Ectodermal cell (in vitro differentiated cells): ENCODE results near the gene SH3TC1.

Source experiments
- H3K27ac ChIP-seq: 2 replicates; pipeline ENCODE4 v1.7.0; 2013; ENCODE audit warnings: mild to moderate bottlenecking, low read depth, low read length; ENCODE audit not compliant: insufficient read depth, poor library complexity, severe bottlenecking
- H3K27me3 ChIP-seq: 2 replicates; pipeline ENCODE4 v1.7.0; 2013; ENCODE audit warnings: mild to moderate bottlenecking, low read length; ENCODE audit not compliant: insufficient read depth, control insufficient read depth, poor library complexity, severe bottlenecking
- H3K36me3 ChIP-seq: one replicate; pipeline ENCODE4 v1.7.0; 2013; ENCODE audit warnings: low read length; ENCODE audit not compliant: control insufficient read depth, insufficient read depth
- H3K4me1 ChIP-seq: one replicate; pipeline ENCODE4 v1.7.0; 2013; ENCODE audit warnings: low read length; ENCODE audit not compliant: control insufficient read depth, insufficient read depth
- H3K4me3 ChIP-seq: 2 replicates; pipeline ENCODE4 v1.7.0; 2013; ENCODE audit warnings: low read depth, low read length, control low read depth; ENCODE audit not compliant: insufficient read depth
- H3K9me3 ChIP-seq: 2 replicates; pipeline ENCODE4 v1.7.0; 2013; ENCODE audit warnings: mild to moderate bottlenecking, low read length, moderate library complexity; ENCODE audit not compliant: control insufficient read depth
- WGBS, 2 experiments: methylation state at CpG; one replicate each; pipeline ENCODE4 v1.1.7; 2013; ENCODE audit warnings: missing lambda C conversion rate in 2 of 2; 5-methylcytosine and 5-hydroxymethylcytosine counted together

SH3TC1 gene

GRCh38 chr4:8171266-8171665 is 27.8 kb upstream of the SH3TC1 start:
- no peak overlapping the region for H3K4me3 ChIP-seq
- WGBS, 2 experiments: 87% methylated on average over 7 of the region's 7 CpGs
- no peaks in the 10 kb centered on the region for H3K4me1 ChIP-seq

GRCh38 chr4:8171984-8172924 is 26.8 kb upstream of the SH3TC1 start:
- H3K27ac ChIP-seq: no peak overlapping the region
- H3K4me1 ChIP-seq: no peaks in the 10 kb centered on the region
- H3K27me3 ChIP-seq: no peaks in the 10 kb centered on the region
- 89% methylated on average over 36 of the region's 36 CpGs for WGBS, 2 experiments
- H3K36me3 ChIP-seq: no peaks in the 10 kb centered on the region
- no peaks in the 10 kb centered on the region for H3K9me3 ChIP-seq
- no peak overlapping the region for H3K4me3 ChIP-seq

More at GRCh38 chr4:8171266-8171665, 27.8 kb upstream of the SH3TC1 start:
- Histone ChIP-seq H3K9me3 (no peaks in the 10 kb centered on the region), H3K36me3 (no peaks in the 10 kb centered on the region), H3K27me3 (no peaks in the 10 kb centered on the region), H3K27ac (no peak overlapping the region)

GRCh38 chr4:8173492-8174242 is 25.4 kb upstream of the SH3TC1 start:
- H3K27ac ChIP-seq: no peak overlapping the region
- no peaks in the 10 kb centered on the region for H3K36me3 ChIP-seq
- no peaks in the 10 kb centered on the region for H3K4me1 ChIP-seq
- H3K9me3 ChIP-seq: no peaks in the 10 kb centered on the region
- H3K4me3 ChIP-seq: no peak overlapping the region
- 87 to 88% methylated on average over 13 of the region's 13 CpGs for WGBS, 2 experiments
- no peaks in the 10 kb centered on the region for H3K27me3 ChIP-seq

- H3K36me3 ChIP-seq: no peaks in the 10 kb centered on the region
- H3K4me1 ChIP-seq: no peaks in the 10 kb centered on the region
- H3K27me3 ChIP-seq: no peaks in the 10 kb centered on the region
- no peak overlapping the region for H3K4me3 ChIP-seq
- H3K27ac ChIP-seq: no peak overlapping the region
- no peaks in the 10 kb centered on the region for H3K9me3 ChIP-seq
- 92% methylated on average over 3 of the region's 3 CpGs for WGBS, 2 experiments
Observed at GRCh38 chr4:8174970-8175369, 24.1 kb upstream of the SH3TC1 start.

- Histone ChIP-seq H3K36me3 (no peaks in the 10 kb centered on the region), H3K27ac (no peak overlapping the region), H3K4me1 (no peaks in the 10 kb centered on the region), H3K4me3 (no peak overlapping the region), H3K9me3 (no peaks in the 10 kb centered on the region), H3K27me3 (no peaks in the 10 kb centered on the region)
- WGBS, 2 experiments: 91 to 93% methylated on average over 6 of the region's 6 CpGs
Observed at GRCh38 chr4:8175686-8176085, 23.4 kb upstream of the SH3TC1 start.

- no peak overlapping the region for H3K4me3 ChIP-seq
- no peaks in the 10 kb centered on the region for H3K4me1 ChIP-seq
- no peaks in the 10 kb centered on the region for H3K36me3 ChIP-seq
- no peaks in the 10 kb centered on the region for H3K27me3 ChIP-seq
- no peak overlapping the region for H3K27ac ChIP-seq
- 46 to 50% methylated on average over 17 of the region's 17 CpGs for WGBS, 2 experiments
- no peaks in the 10 kb centered on the region for H3K9me3 ChIP-seq
Observed at GRCh38 chr4:8176547-8177399, 22.3 kb upstream of the SH3TC1 start.

GRCh38 chr4:8177552-8177951 is 21.5 kb upstream of the SH3TC1 start:
- Histone ChIP-seq H3K4me3 (no peak overlapping the region), H3K36me3 (no peaks in the 10 kb centered on the region), H3K27ac (no peak overlapping the region), H3K4me1 (no peaks in the 10 kb centered on the region), H3K9me3 (no peaks in the 10 kb centered on the region), H3K27me3 (no peaks in the 10 kb centered on the region)
- 91 to 93% methylated on average over 6 of the region's 6 CpGs for WGBS, 2 experiments

GRCh38 chr4:8177956-8178355 is 21.1 kb upstream of the SH3TC1 start:
- Histone ChIP-seq H3K4me3 (no peak overlapping the region), H3K27me3 (no peaks in the 10 kb centered on the region), H3K36me3 (no peaks in the 10 kb centered on the region), H3K4me1 (no peaks in the 10 kb centered on the region), H3K9me3 (no peaks in the 10 kb centered on the region), H3K27ac (no peak overlapping the region)
- WGBS, 2 experiments: 92% methylated on average over 11 of the region's 11 CpGs

GRCh38 chr4:8179074-8179473 is 20.0 kb upstream of the SH3TC1 start:
- 88 to 92% methylated on average over 10 of the region's 10 CpGs for WGBS, 2 experiments
- Histone ChIP-seq H3K27ac (no peak overlapping the region), H3K4me1 (no peaks in the 10 kb centered on the region), H3K4me3 (no peak overlapping the region), H3K36me3 (no peaks in the 10 kb centered on the region), H3K27me3 (no peaks in the 10 kb centered on the region), H3K9me3 (no peaks in the 10 kb centered on the region)
